Liver (tissue), 3 donors: Measurements from ENCODE around the gene KIRREL3.

Experiments
- CTCF ChIP-seq: fragments of 150-350 bp; IDR thresholded peaks from 2 replicates; pipeline ENCODE4 v1.5.1; 2017; ENCODE audit warnings: improper control_type of control experiment, low read depth, low read length; ENCODE audit not compliant: missing input control
- EGR1 ChIP-seq, 2 donors: IDR thresholded peaks; 2 replicates each; pipeline ENCODE4 v1.6.1; 2016 to 2018; ENCODE audit warnings: antibody characterized with exemption in 2 of 2, low read depth in 2 of 2
- FOXA2 ChIP-seq: IDR thresholded peaks from 2 replicates; pipeline ENCODE4 v1.6.1; 2016; ENCODE audit warnings: antibody characterized with exemption
- GABPA ChIP-seq, 2 donors: IDR thresholded peaks in 1 of 2; conservative IDR thresholded peaks in 1 of 2; 2 replicates each; pipeline ENCODE4 v1.6.1; 2016; ENCODE audit warnings: antibody characterized with exemption in 2 of 2, mild to moderate bottlenecking in 1 of 2, moderate library complexity in 1 of 2
- JUND ChIP-seq, 2 donors: IDR thresholded peaks; 2 replicates each; pipeline ENCODE4 v1.6.1; 2016; ENCODE audit warnings: antibody characterized with exemption in 2 of 2
- RAD21 ChIP-seq, 2 donors: IDR thresholded peaks; 2 replicates each; pipeline ENCODE4 v1.6.1; 2016; ENCODE audit warnings: antibody characterized with exemption in 2 of 2, mild to moderate bottlenecking in 2 of 2
- SP1 ChIP-seq: IDR thresholded peaks from 2 replicates; pipeline ENCODE4 v1.6.1; 2018; ENCODE audit warnings: antibody characterized with exemption, mild to moderate bottlenecking
- TAF1 ChIP-seq: conservative IDR thresholded peaks from 2 replicates; pipeline ENCODE4 v1.6.1; 2016; ENCODE audit warnings: antibody characterized with exemption, mild to moderate bottlenecking
- ZBTB33 ChIP-seq: IDR thresholded peaks from 2 replicates; pipeline ENCODE4 v1.6.1; 2016; ENCODE audit warnings: antibody characterized with exemption
- TF ChIP-seq, protein P1 (sequence below): IDR thresholded peaks from 2 replicates; pipeline ENCODE4 v1.6.1; 2016; ENCODE audit warnings: antibody characterized with exemption
- TF ChIP-seq, protein P2 (sequence below): IDR thresholded peaks from 2 replicates; pipeline ENCODE4 v1.6.1; 2016; ENCODE audit warnings: antibody characterized with exemption
- TF ChIP-seq, protein P3 (sequence below): IDR thresholded peaks from 2 replicates; pipeline ENCODE4 v1.6.1; 2016; ENCODE audit warnings: antibody characterized with exemption, mild to moderate bottlenecking
- donor health status: healthy.
- donor health status: healthy.

GRCh38 chr11:126414615-126415014 lies 586.0 kb downstream of the KIRREL3 start:
- TF ChIP-seq CTCF (no peak), EGR1 (IDR thresholded peaks at IDR 0.05; ENCODE audit: low read depth in 2 of 2) (no peak), SP1 (no peak), RAD21 (IDR thresholded peaks at IDR 0.05) (no peak), ZBTB33 (no peak), FOXA2 (no peak), TAF1 (no peak), JUND (IDR thresholded peaks at IDR 0.05) (no peak), GABPA (IDR thresholded peaks at IDR 0.05 in 1 of 2, conservative IDR thresholded peaks at IDR 0.05 in 1 of 2) (no peak)
- TF ChIP-seq, protein P1, sequence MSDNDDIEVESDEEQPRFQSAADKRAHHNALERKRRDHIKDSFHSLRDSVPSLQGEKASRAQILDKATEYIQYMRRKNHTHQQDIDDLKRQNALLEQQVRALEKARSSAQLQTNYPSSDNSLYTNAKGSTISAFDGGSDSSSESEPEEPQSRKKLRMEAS = no peak
- TF ChIP-seq, protein P2, sequence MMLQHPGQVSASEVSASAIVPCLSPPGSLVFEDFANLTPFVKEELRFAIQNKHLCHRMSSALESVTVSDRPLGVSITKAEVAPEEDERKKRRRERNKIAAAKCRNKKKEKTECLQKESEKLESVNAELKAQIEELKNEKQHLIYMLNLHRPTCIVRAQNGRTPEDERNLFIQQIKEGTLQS = no peak
- TF ChIP-seq, protein P3, sequence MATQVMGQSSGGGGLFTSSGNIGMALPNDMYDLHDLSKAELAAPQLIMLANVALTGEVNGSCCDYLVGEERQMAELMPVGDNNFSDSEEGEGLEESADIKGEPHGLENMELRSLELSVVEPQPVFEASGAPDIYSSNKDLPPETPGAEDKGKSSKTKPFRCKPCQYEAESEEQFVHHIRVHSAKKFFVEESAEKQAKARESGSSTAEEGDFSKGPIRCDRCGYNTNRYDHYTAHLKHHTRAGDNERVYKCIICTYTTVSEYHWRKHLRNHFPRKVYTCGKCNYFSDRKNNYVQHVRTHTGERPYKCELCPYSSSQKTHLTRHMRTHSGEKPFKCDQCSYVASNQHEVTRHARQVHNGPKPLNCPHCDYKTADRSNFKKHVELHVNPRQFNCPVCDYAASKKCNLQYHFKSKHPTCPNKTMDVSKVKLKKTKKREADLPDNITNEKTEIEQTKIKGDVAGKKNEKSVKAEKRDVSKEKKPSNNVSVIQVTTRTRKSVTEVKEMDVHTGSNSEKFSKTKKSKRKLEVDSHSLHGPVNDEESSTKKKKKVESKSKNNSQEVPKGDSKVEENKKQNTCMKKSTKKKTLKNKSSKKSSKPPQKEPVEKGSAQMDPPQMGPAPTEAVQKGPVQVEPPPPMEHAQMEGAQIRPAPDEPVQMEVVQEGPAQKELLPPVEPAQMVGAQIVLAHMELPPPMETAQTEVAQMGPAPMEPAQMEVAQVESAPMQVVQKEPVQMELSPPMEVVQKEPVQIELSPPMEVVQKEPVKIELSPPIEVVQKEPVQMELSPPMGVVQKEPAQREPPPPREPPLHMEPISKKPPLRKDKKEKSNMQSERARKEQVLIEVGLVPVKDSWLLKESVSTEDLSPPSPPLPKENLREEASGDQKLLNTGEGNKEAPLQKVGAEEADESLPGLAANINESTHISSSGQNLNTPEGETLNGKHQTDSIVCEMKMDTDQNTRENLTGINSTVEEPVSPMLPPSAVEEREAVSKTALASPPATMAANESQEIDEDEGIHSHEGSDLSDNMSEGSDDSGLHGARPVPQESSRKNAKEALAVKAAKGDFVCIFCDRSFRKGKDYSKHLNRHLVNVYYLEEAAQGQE = no peak
